ENCODE results near the gene ATF5.
"Not testable (repeated sequence)": the region's sequence is repeated elsewhere in the genome, so short reads cannot be mapped to it uniquely, and the experiment has no call there.

DNA sequence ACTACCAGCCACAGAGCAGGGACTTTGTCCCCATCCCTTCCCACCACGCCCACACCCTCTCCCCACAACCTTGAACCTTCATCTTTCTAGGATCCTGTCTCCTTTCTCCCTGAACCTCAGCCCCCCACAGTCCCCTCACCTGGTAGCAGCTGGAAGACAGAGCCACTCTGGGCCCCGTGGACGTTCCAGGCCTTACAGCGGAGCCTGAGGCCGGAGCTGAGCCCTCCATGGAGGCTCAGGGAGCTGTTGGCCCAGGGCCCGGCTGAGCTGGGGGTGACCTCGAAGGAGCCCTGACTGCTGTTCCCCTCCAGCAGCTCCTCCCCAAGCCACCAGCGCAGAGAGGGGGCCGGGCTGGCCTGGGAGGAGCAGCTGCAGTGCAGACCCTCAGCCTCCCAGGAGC lies 29.1 kb downstream of the ATF5 start:
- not testable (repeated sequence) for TF ChIP-seq RXRA (IDR thresholded peaks at IDR 0.05; ENCODE audit: insufficient read depth, low read depth, low read length); RAD21 (IDR thresholded peaks at IDR 0.05 in 1 of 2, conservative IDR thresholded peaks at IDR 0.05 in 1 of 2; ENCODE audit: low read depth in 2 of 2, low read length in 2 of 2); YY1 (IDR thresholded peaks at IDR 0.05; ENCODE audit: low read depth, low read length); EGR1 (IDR thresholded peaks at IDR 0.05; ENCODE audit: borderline replicate concordance, low read depth, low read length); EZH2 (IDR thresholded peaks at IDR 0.05; ENCODE audit: low read depth, low read length, severe bottlenecking); BCL11A (IDR thresholded peaks at IDR 0.05; ENCODE audit: low read depth in 2 of 2, low read length in 2 of 2)
- TF ChIP-seq, protein P1, sequence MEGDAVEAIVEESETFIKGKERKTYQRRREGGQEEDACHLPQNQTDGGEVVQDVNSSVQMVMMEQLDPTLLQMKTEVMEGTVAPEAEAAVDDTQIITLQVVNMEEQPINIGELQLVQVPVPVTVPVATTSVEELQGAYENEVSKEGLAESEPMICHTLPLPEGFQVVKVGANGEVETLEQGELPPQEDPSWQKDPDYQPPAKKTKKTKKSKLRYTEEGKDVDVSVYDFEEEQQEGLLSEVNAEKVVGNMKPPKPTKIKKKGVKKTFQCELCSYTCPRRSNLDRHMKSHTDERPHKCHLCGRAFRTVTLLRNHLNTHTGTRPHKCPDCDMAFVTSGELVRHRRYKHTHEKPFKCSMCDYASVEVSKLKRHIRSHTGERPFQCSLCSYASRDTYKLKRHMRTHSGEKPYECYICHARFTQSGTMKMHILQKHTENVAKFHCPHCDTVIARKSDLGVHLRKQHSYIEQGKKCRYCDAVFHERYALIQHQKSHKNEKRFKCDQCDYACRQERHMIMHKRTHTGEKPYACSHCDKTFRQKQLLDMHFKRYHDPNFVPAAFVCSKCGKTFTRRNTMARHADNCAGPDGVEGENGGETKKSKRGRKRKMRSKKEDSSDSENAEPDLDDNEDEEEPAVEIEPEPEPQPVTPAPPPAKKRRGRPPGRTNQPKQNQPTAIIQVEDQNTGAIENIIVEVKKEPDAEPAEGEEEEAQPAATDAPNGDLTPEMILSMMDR (IDR thresholded peaks at IDR 0.05; ENCODE audit: control extremely low read depth in 1 of 3, insufficient read depth in 1 of 3, low read depth in 1 of 3, low read length in 3 of 3): not testable (repeated sequence)

Data from H1 (cell line).